Measurements from ENCODE around the gene SCAF8.
"Not testable (repeated sequence)": the region's sequence is repeated elsewhere in the genome, so short reads cannot be mapped to it uniquely, and the experiment has no call there.

SCAF8 gene, protein sequence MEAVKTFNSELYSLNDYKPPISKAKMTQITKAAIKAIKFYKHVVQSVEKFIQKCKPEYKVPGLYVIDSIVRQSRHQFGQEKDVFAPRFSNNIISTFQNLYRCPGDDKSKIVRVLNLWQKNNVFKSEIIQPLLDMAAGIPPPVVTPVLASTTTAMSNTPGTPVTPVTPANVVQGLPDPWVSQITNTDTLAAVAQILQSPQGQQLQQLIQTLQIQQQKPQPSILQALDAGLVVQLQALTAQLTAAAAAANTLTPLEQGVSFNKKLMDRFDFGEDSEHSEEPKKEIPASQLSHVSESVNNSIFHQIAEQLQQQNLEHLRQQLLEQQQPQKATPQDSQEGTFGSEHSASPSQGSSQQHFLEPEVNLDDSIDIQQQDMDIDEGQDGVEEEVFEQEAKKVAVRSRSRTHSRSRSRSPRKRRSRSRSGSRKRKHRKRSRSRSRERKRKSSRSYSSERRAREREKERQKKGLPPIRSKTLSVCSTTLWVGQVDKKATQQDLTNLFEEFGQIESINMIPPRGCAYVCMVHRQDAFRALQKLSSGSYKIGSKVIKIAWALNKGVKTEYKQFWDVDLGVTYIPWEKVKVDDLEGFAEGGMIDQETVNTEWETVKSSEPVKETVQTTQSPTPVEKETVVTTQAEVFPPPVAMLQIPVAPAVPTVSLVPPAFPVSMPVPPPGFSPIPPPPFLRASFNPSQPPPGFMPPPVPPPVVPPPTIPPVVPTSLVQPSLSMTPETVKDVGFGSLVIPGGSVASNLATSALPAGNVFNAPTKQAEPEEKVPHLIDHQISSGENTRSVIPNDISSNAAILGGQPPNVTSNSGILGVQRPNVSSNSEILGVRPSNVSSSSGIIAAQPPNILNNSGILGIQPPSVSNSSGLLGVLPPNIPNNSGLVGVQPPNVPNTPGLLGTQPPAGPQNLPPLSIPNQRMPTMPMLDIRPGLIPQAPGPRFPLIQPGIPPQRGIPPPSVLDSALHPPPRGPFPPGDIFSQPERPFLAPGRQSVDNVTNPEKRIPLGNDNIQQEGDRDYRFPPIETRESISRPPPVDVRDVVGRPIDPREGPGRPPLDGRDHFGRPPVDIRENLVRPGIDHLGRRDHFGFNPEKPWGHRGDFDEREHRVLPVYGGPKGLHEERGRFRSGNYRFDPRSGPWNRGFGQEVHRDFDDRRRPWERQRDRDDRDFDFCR (N-terminal part only)

DNA sequence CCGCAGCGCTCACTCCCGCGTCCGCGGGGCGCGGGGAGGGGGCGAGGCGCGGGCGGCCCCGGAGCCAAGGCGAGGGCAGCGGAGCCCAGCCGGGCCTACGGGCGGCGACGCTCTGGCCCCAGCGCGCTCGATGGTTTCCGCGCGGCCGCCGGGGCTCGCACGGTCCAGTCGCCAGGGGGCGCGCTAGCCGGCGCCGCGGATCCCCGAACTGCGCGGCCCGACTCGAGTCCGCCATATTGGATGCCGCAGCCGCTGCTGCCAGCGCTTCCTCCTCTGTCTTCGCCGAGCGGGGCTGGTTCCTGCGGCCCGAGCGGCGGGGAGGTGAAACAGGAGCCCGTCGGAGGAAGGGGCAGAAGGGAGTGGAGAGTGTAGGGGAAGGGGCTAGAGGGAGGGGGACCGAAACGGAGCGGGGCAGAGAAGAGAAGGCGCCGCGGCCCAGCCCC lies at the start of gene SCAF8:
Gene SCAF8 (plus strand): TSS at position 234 of the 443 bp plus-strand sequence. CDS start 485 bp downstream, outside the sequence.
- peak; percentile 93 for DNase-seq

DNA sequence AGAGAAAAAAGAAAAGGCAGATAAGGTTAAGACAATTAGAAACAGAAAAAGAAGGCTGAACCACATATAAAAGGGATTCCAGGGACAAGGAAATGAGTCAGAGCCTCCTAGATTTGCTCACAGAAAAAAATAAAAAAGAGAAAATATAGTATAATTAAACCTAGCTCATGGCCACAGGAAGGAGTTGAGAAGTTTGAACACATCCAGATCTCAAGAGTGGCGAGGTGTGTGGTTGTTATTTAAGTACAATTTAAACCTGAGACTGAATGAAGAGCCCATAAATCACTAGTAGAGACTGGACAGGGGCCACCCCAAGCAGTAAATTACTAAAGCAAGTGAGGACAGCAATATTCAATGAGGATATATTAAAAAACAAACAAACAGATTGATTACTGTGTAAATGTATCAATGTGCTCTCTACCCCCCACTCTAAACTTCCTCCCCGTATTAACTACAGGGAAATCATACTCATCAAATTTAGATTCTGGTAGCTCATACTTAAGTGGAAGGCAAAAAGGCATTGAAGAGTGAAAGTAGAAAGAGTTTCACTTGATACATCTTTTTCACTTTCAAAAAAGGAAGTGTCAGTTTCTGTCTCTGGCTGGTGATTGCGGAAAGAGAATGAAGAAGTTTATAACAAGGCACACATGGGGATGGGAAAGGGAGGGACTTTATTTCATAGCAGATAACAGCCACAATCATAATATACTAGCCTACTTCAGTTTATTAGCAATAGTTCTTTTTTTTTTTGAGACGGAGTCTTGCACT lies 49.3 kb upstream of the SCAF8 start:
- peak; percentile 80 for DNase-seq

DNA sequence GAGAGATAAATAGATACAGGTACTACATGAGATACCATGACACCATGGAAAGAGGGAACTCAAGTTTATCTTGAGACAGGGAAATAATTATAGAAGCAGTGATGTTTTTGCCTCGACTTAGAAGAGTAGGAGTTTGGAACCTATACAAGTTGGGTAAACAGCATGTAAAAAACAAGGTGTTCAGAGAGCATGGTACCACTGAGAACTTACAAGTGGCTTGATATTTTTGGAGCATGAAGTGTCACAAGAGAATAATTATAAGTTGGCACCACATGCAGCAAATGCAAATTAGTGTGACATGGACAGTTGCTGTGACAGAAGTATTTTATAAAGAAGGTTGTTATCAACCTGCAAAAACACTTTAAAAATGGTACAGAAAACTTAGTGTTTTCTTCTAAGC lies 47.1 kb upstream of the SCAF8 start:
- DNase-seq = no peak

DNA sequence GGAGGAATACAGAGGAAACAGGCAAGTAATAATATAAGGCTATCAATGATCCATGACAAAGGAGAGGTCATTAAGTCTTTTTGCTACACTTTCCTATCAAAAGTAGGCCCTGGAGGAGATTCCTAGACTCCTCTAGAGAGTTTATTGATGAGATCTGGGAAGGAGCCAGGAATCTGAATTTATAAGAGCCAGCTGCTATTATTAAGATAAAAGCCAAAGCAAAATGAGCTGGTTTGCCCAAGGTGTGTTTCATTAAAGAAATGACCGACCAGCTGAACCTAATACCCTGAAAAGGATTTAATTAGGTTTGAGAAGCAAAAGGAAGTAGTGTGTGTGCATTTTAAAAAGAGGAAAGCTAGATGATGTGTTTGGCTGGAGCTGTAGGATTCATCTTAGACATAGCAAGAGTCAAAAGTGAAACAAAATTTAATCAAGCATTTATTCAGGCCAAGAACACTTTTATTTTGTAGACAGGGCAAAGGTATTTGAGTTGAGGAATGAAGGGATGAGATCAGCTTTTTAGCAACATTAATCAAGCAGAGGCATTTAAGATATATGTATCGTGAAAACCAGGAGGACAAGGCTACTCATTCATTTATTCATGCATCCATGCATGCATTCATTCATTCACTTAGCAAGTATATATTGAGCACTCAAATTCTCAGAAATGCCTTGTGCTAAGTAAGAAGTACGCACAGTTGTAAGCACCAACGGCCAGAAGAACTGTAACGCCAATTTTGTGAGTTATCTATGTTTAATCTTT lies 43.5 kb upstream of the SCAF8 start:
- no peak for DNase-seq

DNA sequence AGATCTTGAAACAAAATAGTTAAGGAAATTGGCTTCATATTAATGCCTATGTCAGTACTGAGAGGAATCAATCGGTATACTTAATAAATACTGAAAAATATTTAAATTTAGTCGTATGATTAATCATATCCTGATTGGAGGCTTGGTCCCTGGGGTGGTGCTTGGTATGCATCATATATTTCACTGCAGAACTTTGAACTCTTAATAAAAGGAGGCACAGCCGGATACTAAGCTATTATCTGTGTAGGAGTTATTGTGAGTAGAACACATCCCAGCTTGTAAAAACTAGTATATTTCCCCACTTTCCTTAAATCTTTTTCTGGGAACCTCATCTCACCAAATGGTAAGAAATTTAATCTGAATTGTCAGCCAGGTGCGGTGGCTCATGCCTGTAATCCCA lies 42.4 kb upstream of the SCAF8 start:
- DNase-seq = no peak

DNA sequence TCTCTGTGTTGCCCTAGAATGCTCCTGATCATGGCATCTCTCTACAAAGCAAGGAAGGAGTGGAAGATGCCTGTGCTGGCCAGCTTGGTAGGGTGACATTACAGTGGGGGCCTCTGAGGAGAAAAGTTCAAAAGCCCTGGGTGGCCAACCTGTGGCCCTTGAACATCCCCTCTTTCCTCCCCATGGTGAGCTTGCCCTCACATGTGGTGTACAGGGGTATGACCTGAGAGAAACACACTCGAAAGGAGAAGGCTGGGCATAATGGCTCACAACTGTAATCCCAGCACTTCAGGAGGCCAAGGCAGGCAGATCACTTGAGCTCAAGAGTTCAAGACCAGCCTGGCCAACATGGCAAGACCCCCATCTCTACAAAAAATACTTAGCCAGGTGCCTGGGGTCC lies 36.6 kb upstream of the SCAF8 start:
- DNase-seq = no peak

DNA sequence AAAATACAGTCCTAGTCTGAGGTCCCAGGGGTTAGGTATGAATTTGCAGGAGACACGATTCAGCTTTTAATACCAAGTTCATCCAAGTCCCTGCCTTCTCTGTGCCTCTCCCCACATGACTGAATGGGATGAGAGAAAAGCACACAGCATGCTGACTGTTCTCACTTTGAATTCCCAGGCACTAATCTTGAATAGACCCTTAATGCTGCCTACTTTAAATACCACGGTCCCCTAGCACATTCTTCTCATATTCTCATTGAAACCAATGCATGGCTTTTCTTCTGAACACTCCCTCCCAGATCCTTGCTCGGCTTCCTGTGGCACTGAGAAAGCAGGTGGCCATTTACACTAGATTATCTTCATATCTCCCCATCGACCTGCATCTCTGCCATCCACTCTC lies 30.1 kb upstream of the SCAF8 start:
- DNase-seq = no peak

DNA sequence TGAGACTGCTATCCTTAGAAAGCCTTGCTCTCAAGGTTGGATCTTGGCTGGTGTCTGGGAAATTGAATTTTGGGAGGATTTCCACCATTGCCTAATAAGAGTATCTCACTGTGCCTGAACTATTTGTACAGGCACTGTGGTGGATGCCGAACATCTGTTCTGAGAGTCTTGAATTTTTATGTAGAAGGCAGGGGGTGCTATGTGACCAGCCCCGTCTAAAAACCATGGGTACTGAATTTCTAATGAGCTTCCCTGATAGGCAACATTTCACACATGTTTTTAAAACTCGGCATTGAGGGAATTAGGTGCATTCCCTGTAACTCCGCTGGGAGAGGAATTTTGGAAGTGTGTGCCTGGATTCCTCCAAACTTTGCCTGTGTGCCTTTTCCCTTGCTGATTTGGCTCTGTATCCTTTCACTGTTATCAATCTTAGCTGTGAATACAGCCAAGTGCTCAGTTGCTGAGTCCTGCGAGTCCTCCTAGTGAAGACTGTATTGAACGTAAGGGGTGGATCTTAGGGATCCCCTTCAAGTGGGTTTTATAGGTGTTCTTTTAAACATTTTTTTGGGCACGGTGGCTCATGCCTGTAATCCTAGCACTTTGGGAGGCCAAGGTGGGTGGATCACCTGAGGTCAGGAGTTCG lies 27.6 kb upstream of the SCAF8 start:
- no peak for DNase-seq

DNA sequence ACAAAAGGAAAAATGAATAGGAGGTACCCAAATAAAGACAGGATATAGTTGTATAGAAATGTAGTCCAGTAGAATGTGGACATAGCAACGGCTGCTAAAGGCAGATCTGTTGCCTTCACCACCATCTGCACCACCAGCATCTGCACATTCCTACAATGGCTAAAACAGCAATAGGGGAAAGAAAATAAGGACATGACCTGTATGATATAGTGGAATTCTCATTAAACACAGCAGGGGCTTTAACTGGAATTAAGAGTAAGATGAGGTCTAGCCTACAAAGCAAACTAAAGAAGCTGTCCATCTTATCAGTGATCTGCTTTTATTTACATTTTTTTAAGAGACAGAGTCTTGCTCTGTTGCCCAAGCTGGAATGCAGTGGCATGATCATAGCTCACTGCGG lies 26.8 kb upstream of the SCAF8 start:
- DNase-seq = no peak

DNA sequence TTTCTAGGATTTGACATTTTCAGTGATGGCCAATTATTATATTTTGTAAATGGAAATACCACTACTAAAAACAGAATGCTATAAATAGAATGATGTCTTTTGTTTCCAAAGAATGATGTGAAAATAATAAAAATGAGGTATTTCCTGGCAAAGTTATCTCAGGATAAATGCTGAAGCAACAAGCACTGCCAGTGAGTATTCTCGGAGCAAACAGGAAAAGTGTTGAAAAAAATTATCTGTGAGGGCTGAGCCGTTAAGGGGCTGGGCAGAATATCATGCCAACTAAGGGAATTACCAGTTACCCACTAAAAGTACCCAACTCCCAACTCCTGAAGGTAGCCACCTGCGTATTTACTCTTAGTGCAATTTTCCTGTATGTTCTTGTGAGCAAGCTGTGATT lies 23.6 kb upstream of the SCAF8 start:
- no peak for DNase-seq

DNA sequence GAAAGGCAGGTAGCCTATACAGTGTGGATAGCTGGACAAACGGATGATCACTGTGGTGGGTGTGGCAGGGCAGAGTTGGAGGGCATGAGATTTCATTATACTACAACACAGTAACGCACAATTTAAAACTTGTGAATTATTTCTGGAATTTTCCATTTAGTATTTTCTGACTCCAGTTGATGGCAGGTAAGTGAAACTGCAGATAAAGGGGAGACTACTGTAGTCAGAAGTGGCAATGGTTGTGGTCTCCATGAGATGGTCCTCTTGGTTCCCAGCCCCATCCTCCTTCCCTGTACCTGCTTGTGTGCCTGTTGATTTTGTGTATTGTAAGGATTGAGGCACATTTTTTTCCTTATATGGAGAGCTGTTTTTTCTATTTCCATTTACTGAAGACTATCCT lies 22.5 kb upstream of the SCAF8 start:
- DNase-seq = no peak

DNA sequence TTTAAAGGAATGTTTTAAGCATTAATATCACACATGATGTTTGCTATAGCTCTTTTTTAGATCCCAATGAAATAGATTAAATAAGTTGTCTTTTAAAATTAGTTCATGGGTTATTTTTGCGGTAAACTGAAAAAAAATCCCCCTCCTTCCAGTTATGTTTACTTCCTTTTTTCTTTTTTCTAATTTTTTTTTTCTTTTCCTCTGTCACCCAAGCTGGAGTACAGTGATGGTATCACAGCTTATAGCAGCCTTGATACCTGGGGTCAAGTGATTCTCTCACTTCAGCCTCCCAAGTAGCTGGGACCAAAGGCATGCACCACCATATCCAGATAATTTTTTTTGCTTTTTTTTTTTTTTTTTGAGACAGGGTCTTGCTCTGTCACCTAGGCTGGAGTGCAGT lies 17.8 kb upstream of the SCAF8 start:
- DNase-seq = no peak

DNA sequence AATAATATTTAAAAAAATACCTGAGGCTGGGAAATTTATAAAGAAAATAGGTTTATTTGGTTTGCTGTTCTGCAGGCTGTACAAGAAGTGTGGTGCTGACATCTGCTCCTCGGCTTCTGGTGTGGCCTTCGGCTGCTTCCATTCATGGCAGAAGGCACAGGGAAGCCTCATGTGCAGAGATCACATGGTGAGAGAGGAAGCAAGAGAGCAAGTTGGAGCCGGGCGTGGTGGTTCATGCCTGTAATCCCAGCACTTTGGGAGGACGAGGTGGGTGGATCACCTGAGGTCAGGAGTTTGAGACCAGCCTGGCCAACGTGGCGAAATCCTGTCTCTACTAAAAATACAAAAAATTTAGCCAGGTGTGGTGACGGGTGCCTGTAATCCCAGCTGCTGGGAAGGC lies 16.9 kb upstream of the SCAF8 start:
- DNase-seq = not testable (repeated sequence)

DNA sequence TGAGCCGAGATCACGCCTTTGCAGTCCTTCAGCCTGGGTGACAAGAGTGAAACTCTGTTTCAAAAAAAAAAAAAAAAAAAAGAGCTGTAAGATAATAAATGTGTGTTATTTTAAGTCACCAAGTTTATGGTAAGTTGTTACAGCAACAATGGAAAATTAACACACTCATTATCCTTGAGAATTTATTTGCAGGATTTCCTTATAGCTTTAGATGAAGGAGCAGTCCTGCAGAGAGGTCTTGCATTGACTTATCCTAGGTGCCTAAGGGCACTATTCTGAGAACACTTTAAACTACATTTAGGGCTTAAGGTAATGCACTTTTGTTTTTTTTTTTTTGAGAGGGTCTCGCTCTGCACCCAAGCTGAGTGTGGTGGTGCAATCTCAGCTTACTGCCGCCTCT lies 13.8 kb upstream of the SCAF8 start:
- no peak for DNase-seq

DNA sequence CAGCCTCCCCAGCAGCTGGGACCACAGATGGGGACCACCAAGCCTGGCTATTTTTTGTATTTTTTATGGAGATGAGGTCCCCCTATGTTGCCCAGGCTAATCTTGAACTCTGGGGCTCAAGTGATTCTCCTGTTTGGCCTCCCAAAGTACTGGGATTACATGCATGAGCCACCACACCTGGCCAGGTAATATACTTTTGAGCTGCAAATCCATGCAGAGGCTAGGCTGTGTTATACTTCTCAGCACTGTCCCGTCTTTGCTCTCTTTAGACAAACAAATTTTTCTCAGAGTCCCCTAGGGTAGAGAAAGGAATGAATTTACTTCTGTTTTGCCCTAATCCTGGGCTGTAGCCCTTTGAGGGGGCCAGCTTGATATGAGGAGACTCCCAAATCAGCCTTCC lies 13.4 kb upstream of the SCAF8 start:
- DNase-seq = no peak

DNA sequence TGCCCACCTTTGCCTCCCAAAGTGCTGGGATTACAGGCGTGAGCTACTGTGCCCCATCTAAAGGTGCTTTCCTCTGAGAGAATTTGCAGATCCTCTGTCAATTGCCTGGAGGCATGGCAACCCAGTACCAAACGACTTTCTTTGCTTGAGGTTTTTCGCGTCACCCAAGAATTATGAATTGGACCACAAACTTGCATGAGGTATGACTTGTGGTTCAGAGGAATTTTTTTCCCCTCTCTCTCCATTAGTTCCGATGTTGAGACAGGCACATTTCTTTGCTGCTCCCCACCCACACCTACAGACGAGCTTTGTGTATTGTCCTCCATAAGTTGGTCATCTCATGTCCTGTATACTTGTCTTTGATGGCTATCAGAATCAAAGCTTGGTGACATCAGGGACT lies 11.8 kb upstream of the SCAF8 start:
- no peak for DNase-seq

DNA sequence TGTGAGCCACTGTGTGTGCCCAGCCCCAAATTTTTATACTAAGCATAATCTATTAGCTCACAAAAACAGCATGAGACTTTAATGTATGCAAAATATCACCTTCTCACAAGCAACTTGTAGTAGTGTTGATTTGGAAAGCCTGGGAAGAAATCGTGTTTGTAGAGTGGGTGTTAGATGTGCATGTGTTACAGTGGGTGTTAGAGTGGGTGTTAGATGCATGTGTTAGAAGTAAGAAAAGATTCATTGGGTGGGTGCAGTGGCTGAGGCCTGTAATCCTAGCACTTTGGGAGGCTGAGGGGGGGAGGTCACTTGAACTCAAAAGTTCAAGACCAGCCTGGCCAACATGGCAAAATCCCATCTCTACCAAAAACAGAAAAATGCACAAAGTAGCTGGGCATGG lies 6.3 kb upstream of the SCAF8 start:
- no peak for DNase-seq

DNA sequence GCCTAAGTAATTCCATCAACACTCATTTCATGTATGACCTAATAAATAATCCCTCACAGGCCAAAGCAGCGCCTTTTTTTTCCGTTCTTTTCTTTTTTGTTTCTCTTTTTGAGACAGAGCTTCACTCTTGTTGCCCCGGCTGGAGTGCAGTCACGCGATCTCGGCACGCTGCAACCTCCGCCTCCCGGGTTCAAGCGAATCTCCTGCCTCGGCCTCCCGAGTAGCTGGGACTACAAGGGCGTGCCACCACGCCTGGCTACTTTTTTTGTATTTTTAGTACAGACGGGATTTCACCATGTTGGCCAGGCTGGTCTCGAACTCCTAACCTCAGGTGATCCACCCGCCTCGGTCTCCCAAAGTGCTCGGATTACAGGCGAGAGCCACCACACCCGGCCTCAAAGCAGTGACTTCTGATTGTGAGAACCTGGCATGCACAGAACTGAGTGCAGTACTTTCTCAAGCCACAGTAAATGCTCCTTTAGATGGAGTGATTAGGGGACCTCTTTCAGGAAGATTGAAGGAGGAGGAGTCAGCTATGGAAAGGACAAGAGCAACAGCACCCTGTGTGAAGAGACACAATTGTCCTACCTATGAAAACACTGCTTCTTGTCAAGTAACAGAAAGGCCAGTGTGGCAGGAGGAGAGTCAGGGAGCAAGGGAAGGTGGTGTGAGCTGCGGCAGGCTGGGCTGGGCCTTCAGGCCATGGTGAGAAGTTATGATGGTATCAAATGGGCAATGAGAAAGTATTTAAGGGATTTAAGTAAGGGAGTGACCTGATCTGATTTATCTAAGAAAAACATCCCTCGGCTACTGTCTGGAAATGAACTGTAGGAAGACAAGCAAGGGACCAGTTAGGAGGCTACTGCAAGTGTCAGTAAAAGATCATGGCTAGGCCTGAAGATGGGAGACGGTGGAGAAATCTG lies 1.7 kb upstream of the SCAF8 start:
- DNase-seq = no peak

DNA sequence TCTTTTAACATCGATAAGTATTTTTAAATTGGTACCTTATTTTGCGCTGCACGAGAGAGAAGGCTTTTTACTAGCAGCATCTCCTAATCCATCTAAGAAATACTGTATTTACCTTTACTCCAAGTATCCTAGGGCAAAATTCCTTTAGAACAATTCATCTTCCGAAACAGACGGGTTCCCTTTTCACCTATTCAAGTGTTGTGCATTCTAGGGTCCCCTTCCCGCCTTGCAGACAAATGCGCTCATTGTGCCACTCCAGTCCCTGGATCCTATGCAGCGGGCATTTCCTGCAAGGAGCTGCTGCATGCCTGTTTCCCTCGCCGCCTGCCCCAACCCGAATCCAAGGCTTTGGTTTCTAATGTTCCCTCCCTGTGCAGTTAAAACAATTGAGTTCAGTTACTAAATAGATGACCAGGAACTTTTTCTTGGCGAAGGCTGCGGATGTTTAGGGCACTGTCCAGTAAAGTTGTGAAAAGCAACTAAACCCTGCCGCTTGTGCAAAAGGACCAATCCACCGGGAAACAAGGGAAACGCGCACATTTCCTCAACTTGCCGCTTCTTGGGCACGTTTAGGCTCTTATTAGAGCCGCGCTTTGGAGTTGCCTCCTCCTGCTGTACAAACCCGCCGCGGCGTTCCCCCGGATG lies 556 bp upstream of the SCAF8 start:
- no peak for DNase-seq
